HEK293 (cell line): Measurements from ENCODE around the gene TTC7B.

Source experiments
- HOXD13 ChIP-seq: sonication (generic); formaldehyde crosslinking; IDR thresholded peaks from 2 replicates; pipeline ENCODE4 v1.8.0; 2022; ENCODE audit warnings: missing genetic modification reagents, borderline replicate concordance
- KLF1 ChIP-seq: fragments of 450-650 bp; formaldehyde crosslinking; IDR thresholded peaks from 2 replicates; pipeline ENCODE4 v1.5.1; 2016; ENCODE audit warnings: missing biosample characterization, missing genetic modification characterization
- PRDM2 ChIP-seq: fragments of 450-650 bp; formaldehyde crosslinking; IDR thresholded peaks from 2 replicates; pipeline ENCODE4 v1.5.1; 2016; ENCODE audit warnings: missing biosample characterization, missing genetic modification characterization, borderline replicate concordance
- PRDM4 ChIP-seq: fragments of 450-650 bp; formaldehyde crosslinking; IDR thresholded peaks from 2 replicates; pipeline ENCODE4 v1.5.1; 2017; ENCODE audit warnings: missing biosample characterization, missing genetic modification characterization
- SP3 ChIP-seq: fragments of 450-650 bp; formaldehyde crosslinking; IDR thresholded peaks from 2 replicates; pipeline ENCODE4 v1.5.1; 2016; ENCODE audit warnings: missing biosample characterization, missing genetic modification characterization
- ZBTB10 ChIP-seq: fragments of 450-650 bp; formaldehyde crosslinking; IDR thresholded peaks from 2 replicates; pipeline ENCODE4 v1.5.1; 2016; ENCODE audit warnings: missing biosample characterization, missing genetic modification characterization
- ZBTB17 ChIP-seq: fragments of 450-650 bp; formaldehyde crosslinking; IDR thresholded peaks from 2 replicates; pipeline ENCODE4 v1.5.1; 2016; ENCODE audit warnings: missing biosample characterization, missing genetic modification characterization
- ZFP3 ChIP-seq: fragments of 450-650 bp; formaldehyde crosslinking; IDR thresholded peaks from 2 replicates; pipeline ENCODE4 v1.5.1; 2016; ENCODE audit warnings: low read depth, missing biosample characterization, missing genetic modification characterization
- ZIC2 ChIP-seq: fragments of 450-650 bp; formaldehyde crosslinking; IDR thresholded peaks from 2 replicates; pipeline ENCODE4 v1.5.1; 2016; ENCODE audit warnings: missing biosample characterization, missing genetic modification characterization
- ZNF169 ChIP-seq: fragments of 450-650 bp; formaldehyde crosslinking; IDR thresholded peaks from 2 replicates; pipeline ENCODE4 v1.5.1; 2016; ENCODE audit warnings: missing biosample characterization, missing genetic modification characterization
- ZNF19 ChIP-seq: fragments of 450-650 bp; formaldehyde crosslinking; IDR thresholded peaks from 2 replicates; pipeline ENCODE4; 2016; ENCODE audit warnings: missing biosample characterization, missing genetic modification characterization, low read depth
- ZNF239 ChIP-seq: fragments of 450-650 bp; formaldehyde crosslinking; IDR thresholded peaks from 2 replicates; pipeline ENCODE4 v1.5.1; 2016; ENCODE audit warnings: missing biosample characterization, missing genetic modification characterization
- ZNF24 ChIP-seq: fragments of 450-650 bp; formaldehyde crosslinking; IDR thresholded peaks from 2 replicates; pipeline ENCODE4 v1.5.1; 2016; ENCODE audit warnings: missing biosample characterization, missing genetic modification characterization
- ZNF280C ChIP-seq: fragments of 450-650 bp; formaldehyde crosslinking; IDR thresholded peaks from 2 replicates; pipeline ENCODE4 v1.5.1; 2016; ENCODE audit warnings: missing biosample characterization, missing genetic modification characterization
- ZNF311 ChIP-seq: fragments of 450-650 bp; formaldehyde crosslinking; IDR thresholded peaks from 2 replicates; pipeline ENCODE4 v1.5.1; 2017; ENCODE audit warnings: missing biosample characterization, missing genetic modification characterization, borderline replicate concordance
- ZNF416 ChIP-seq: fragments of 450-650 bp; formaldehyde crosslinking; IDR thresholded peaks from 2 replicates; pipeline ENCODE4 v1.5.1; 2016; ENCODE audit warnings: missing biosample characterization, missing genetic modification characterization
- ZNF501 ChIP-seq: fragments of 450-650 bp; formaldehyde crosslinking; IDR thresholded peaks from 2 replicates; pipeline ENCODE4 v1.5.1; 2016; ENCODE audit warnings: missing biosample characterization, missing genetic modification characterization
- ZNF521 ChIP-seq: fragments of 450-650 bp; formaldehyde crosslinking; IDR thresholded peaks from 2 replicates; pipeline ENCODE4 v1.5.1; 2017; ENCODE audit warnings: missing biosample characterization, mild to moderate bottlenecking, missing genetic modification characterization
- ZNF555 ChIP-seq: fragments of 450-650 bp; formaldehyde crosslinking; conservative IDR thresholded peaks from 2 replicates; pipeline ENCODE4 v1.5.1; 2017; ENCODE audit warnings: missing biosample characterization, mild to moderate bottlenecking, missing genetic modification characterization, inconsistent platforms
- ZNF639 ChIP-seq: fragments of 450-650 bp; formaldehyde crosslinking; IDR thresholded peaks from 2 replicates; pipeline ENCODE4 v1.5.1; 2016; ENCODE audit warnings: missing biosample characterization, missing genetic modification characterization
- ZNF777 ChIP-seq: fragments of 450-650 bp; formaldehyde crosslinking; IDR thresholded peaks from 2 replicates; pipeline ENCODE4 v1.5.1; 2017; ENCODE audit warnings: missing biosample characterization, missing genetic modification characterization, borderline replicate concordance
- ZSCAN5A ChIP-seq: fragments of 450-650 bp; formaldehyde crosslinking; IDR thresholded peaks from 2 replicates; pipeline ENCODE4 v1.5.1; 2016; ENCODE audit warnings: missing biosample characterization, missing genetic modification characterization
- TF ChIP-seq, protein P1 (sequence below): fragments of 450-650 bp; formaldehyde crosslinking; IDR thresholded peaks from 2 replicates; pipeline ENCODE4 v1.5.1; 2016; ENCODE audit warnings: missing biosample characterization, missing genetic modification characterization

TTC7B gene

GRCh38 chr14:90698379-90698869, 117.8 kb downstream of the TTC7B start (continued):
- TF ChIP-seq ZNF555 (tag by site-specific recombination) (no peak), ZNF24 (peak; percentile 79; the same call in 1 of the 2 replicates), ZNF311 (tag by site-specific recombination) (no peak), KLF1 (no peak), ZNF501 (no peak), ZNF521 (tag by site-specific recombination) (no peak), PRDM4 (tag by site-specific recombination) (peak; percentile 90), SP3 (tag by site-specific recombination) (no peak), ZNF239 (tag by site-specific recombination) (no peak), ZNF19 (tag by site-specific recombination) (no peak), ZFP3 (tag by site-specific recombination) (no peak), ZSCAN5A (tag by site-specific recombination) (no peak), HOXD13 (CRISPR knock-in tag) (no peak), ZNF777 (no peak), ZNF169 (tag by site-specific recombination) (no peak), ZNF639 (tag by site-specific recombination) (no peak), ZIC2 (tag by site-specific recombination) (peak; percentile 72), ZNF416 (tag by site-specific recombination) (no peak), ZNF280C (no peak), ZBTB10 (no peak), PRDM2 (tag by site-specific recombination) (no peak), ZBTB17 (peak; percentile 66)
- TF ChIP-seq, protein P1, sequence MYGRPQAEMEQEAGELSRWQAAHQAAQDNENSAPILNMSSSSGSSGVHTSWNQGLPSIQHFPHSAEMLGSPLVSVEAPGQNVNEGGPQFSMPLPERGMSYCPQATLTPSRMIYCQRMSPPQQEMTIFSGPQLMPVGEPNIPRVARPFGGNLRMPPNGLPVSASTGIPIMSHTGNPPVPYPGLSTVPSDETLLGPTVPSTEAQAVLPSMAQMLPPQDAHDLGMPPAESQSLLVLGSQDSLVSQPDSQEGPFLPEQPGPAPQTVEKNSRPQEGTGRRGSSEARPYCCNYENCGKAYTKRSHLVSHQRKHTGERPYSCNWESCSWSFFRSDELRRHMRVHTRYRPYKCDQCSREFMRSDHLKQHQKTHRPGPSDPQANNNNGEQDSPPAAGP (tag by site-specific recombination) = no peak
